ENCODE results near the gene PLXNB2.

GRCh38 chr22:50313021-50313420, 5.6 kb upstream of the PLXNB2 start:
- TF ChIP-seq CTCF (IDR thresholded peaks at IDR 0.05) (no peak), TCF12 (IDR thresholded peaks at IDR 0.05) (no peak), EZH2phosphoT487 (IDR thresholded peaks at IDR 0.05; ENCODE audit: borderline replicate concordance, low read depth) (no peak), EP300 (IDR thresholded peaks at IDR 0.05; ENCODE audit: borderline replicate concordance in 1 of 2, low read depth in 1 of 2, low read length in 1 of 2) (no peak), RAD21 (IDR thresholded peaks at IDR 0.05; ENCODE audit: low read length) (no peak), RXRA (IDR thresholded peaks at IDR 0.05; ENCODE audit: borderline replicate concordance, low read depth) (no peak)

Measured in SK-N-SH (cell line).